NB4 (cell line): ENCODE measurements around the gene CHTOP.

Source experiments
- CTCF ChIP-seq: IDR thresholded peaks from one replicate; pipeline ENCODE4 v1.5.1; 2012; ENCODE audit warnings: low read depth, low read length
- POLR2A ChIP-seq: IDR thresholded peaks from 2 replicates; pipeline ENCODE4 v1.6.1; 2011; ENCODE audit warnings: mild to moderate bottlenecking; ENCODE audit not compliant: insufficient read length; ENCODE audit errors: extremely low read depth

DNA sequence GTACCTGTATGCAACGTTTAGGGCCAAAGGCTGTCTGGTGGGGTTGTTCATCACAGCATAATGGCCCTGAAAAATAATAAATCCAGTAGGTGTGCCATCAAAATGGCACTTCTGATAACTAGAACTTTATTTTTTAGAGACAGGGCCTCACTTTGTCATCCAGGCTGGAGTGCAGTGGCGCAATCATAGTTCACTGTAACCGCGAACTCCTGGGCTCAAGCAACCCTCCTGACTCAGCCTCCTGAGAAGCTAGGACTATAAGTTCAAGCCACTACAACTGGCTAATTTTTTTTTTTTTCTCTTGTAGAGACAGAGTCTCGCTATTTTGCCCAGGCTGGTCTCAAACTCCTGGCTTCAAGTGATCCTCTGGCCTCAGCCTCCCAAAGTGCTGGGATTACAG lies 29.3 kb downstream of the CHTOP start:
- no peak for TF ChIP-seq CTCF
- no peak for TF ChIP-seq POLR2A
